ENCODE results near the gene TAS2R16. TPM values are rescaled to one million over a fixed set of nuclear protein-coding genes. Genes with fewer than 3 reads are reported as not detected.

Gene TAS2R16
- total and polyA plus RNA-seq, 8 donors = not detected

DNA sequence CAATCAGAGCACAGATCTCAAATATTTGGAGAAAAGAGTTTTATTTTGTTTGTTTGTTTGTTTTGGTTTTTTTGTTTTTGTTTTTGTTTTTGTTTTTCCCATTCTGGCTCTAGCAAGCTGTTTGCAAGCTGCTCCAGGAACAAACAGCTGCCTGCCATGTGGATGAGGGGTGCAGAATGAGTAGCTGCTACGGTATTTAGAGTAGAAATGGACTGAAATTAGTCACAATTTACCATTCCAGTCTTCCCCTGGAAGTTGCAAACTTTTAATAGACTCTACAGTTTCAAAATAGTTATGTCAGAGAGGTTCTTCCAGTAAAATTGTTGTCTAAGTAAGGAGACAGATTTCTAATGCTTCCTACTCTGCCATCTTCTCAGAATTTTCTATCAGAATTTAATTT is 27.1 kb upstream of the TAS2R16 start:
- H3K36me3 ChIP-seq = no peaks in the 10 kb centered on the region
- FAIRE-seq (no peak), DNase-seq (no peak), ATAC-seq (no peak)
- H3K4me3 ChIP-seq = no peak overlapping the region
- no peaks in the 10 kb centered on the region for H3K27me3 ChIP-seq
- intact Hi-C loops (cut with DNase I) = no loop called here
- H3K4me1 ChIP-seq = no peaks in the 10 kb centered on the region
- TF ChIP-seq CTCF (IDR thresholded peaks at IDR 0.05) = no peak
- H3K27ac ChIP-seq = no peak overlapping the region
- 66 to 67% methylated on average over 1 of the region's 1 CpG for WGBS, 2 donors
- no peaks in the 10 kb centered on the region for H3K9me3 ChIP-seq

- Histone ChIP-seq H3K4me1 (no peaks in the 10 kb centered on the region), H3K4me3 (no peak overlapping the region), H3K9me3 (no peaks in the 10 kb centered on the region), H3K27me3 (no peaks in the 10 kb centered on the region), H3K27ac (no peak overlapping the region), H3K36me3 (no peaks in the 10 kb centered on the region)
- FAIRE-seq (no peak), ATAC-seq (no peak), DNase-seq (no peak)
- no peak for TF ChIP-seq CTCF (IDR thresholded peaks at IDR 0.05)
- intact Hi-C loops (cut with DNase I) = no loop called here
Measured at GRCh38 chr7:123012435-123012834, 16.9 kb upstream of the TAS2R16 start.

- no peak overlapping the region for H3K4me3 ChIP-seq
- H3K4me1 ChIP-seq = no peaks in the 10 kb centered on the region
- H3K27ac ChIP-seq = no peak overlapping the region
- H3K27me3 ChIP-seq = no peaks in the 10 kb centered on the region
- H3K36me3 ChIP-seq = no peaks in the 10 kb centered on the region
- TF ChIP-seq CTCF (IDR thresholded peaks at IDR 0.05) = no peak
- intact Hi-C loops (cut with DNase I) = no loop called here
- DNase-seq (no peak), FAIRE-seq (no peak), ATAC-seq (no peak)
- H3K9me3 ChIP-seq = no peaks in the 10 kb centered on the region
- 47 to 58% methylated on average over 2 of the region's 2 CpGs for WGBS, 2 donors
Measured at GRCh38 chr7:123011766-123012369, 16.4 kb upstream of the TAS2R16 start.

- ATAC-seq (no peak), DNase-seq (no peak), FAIRE-seq (no peak)
- intact Hi-C loops (cut with DNase I) = no loop called here
- Histone ChIP-seq H3K27me3 (no peaks in the 10 kb centered on the region), H3K9me3 (no peaks in the 10 kb centered on the region), H3K36me3 (no peaks in the 10 kb centered on the region), H3K27ac (no peak overlapping the region), H3K4me3 (no peak overlapping the region), H3K4me1 (no peaks in the 10 kb centered on the region)
- 73 to 76% methylated on average over 1 of the region's 1 CpG for WGBS, 2 donors
- no peak for TF ChIP-seq CTCF (IDR thresholded peaks at IDR 0.05)
Measured at GRCh38 chr7:123004931-123005330, 9.4 kb upstream of the TAS2R16 start.

- DNase-seq (no peak), FAIRE-seq (no peak), ATAC-seq (no peak)
- H3K9me3 ChIP-seq = no peaks in the 10 kb centered on the region
- no peak overlapping the region for H3K27ac ChIP-seq
- no peaks in the 10 kb centered on the region for H3K36me3 ChIP-seq
- no peak for TF ChIP-seq CTCF (IDR thresholded peaks at IDR 0.05)
- no peaks in the 10 kb centered on the region for H3K4me1 ChIP-seq
- H3K27me3 ChIP-seq = no peaks in the 10 kb centered on the region
- WGBS, 2 donors = 80 to 88% methylated on average over 5 of the region's 5 CpGs
- no peak overlapping the region for H3K4me3 ChIP-seq
- intact Hi-C loops (cut with DNase I) = no loop called here
Measured at GRCh38 chr7:123003539-123004126, 8.1 kb upstream of the TAS2R16 start.
